Neural cell (in vitro differentiated cells): ENCODE results near the gene EPHA1.

Experiments used
- EP300 ChIP-seq: fragments of 450-650 bp; conservative IDR thresholded peaks from 2 replicates; pipeline ENCODE4 v1.6.1; 2014; ENCODE audit warnings: antibody characterized with exemption, mild to moderate bottlenecking, moderate library complexity; ENCODE audit not compliant: poor library complexity, severe bottlenecking
- EZH2 ChIP-seq: fragments of 200-600, 300-800 bp; shearing (Covaris generic), sonication (generic); IDR thresholded peaks from 2 replicates; pipeline ENCODE4 v1.6.1; 2014; ENCODE audit warnings: antibody characterized with exemption, low read length, borderline replicate concordance, mild to moderate bottlenecking; ENCODE audit not compliant: insufficient read depth, poor library complexity, severe bottlenecking
- MXI1 ChIP-seq: fragments of 450-650 bp; conservative IDR thresholded peaks from 2 replicates; pipeline ENCODE4 v1.6.1; 2014; ENCODE audit warnings: antibody characterized with exemption, mild to moderate bottlenecking; ENCODE audit not compliant: poor library complexity, severe bottlenecking
- POLR2AphosphoS5 ChIP-seq: IDR thresholded peaks from 2 replicates; pipeline ENCODE4 v1.6.1; 2012
- SMC3 ChIP-seq: fragments of 450-650 bp; conservative IDR thresholded peaks from 2 replicates; pipeline ENCODE4 v1.6.1; 2014; ENCODE audit warnings: antibody characterized with exemption, mild to moderate bottlenecking, moderate library complexity; ENCODE audit not compliant: poor library complexity
- TAF1 ChIP-seq: IDR thresholded peaks from 2 replicates; pipeline ENCODE4 v1.6.1; 2012; ENCODE audit warnings: low read depth
- TF ChIP-seq, protein P1 (sequence below): IDR thresholded peaks from 2 replicates; pipeline ENCODE4 v1.6.1; 2012; ENCODE audit warnings: borderline replicate concordance
- TF ChIP-seq, protein P2 (sequence below): fragments of 450-650 bp; IDR thresholded peaks from 2 replicates; pipeline ENCODE4 v1.5.1; 2014; ENCODE audit warnings: antibody characterized with exemption, mild to moderate bottlenecking, moderate library complexity; ENCODE audit not compliant: poor library complexity, severe bottlenecking

DNA sequence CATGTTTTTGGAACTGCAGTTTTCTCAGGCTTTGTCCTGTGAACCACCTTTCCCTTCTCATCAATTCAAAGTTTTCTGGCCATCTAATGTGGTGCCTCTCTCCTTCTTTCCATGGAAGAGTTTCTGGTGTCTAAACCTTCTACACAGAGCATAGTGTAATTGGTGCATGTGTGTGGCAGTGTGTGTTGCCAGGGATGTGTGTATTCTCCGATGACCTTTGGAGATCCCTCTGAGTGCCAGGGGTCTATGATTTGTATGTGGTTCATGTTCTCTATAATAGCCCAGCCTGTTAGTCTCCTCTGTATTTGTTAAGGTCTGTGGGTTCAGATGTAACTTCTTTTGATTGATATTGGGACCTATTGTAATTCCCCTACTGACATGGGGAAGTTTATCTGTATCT, 36.1 kb upstream of the EPHA1 start:
- TF ChIP-seq, protein P1, sequence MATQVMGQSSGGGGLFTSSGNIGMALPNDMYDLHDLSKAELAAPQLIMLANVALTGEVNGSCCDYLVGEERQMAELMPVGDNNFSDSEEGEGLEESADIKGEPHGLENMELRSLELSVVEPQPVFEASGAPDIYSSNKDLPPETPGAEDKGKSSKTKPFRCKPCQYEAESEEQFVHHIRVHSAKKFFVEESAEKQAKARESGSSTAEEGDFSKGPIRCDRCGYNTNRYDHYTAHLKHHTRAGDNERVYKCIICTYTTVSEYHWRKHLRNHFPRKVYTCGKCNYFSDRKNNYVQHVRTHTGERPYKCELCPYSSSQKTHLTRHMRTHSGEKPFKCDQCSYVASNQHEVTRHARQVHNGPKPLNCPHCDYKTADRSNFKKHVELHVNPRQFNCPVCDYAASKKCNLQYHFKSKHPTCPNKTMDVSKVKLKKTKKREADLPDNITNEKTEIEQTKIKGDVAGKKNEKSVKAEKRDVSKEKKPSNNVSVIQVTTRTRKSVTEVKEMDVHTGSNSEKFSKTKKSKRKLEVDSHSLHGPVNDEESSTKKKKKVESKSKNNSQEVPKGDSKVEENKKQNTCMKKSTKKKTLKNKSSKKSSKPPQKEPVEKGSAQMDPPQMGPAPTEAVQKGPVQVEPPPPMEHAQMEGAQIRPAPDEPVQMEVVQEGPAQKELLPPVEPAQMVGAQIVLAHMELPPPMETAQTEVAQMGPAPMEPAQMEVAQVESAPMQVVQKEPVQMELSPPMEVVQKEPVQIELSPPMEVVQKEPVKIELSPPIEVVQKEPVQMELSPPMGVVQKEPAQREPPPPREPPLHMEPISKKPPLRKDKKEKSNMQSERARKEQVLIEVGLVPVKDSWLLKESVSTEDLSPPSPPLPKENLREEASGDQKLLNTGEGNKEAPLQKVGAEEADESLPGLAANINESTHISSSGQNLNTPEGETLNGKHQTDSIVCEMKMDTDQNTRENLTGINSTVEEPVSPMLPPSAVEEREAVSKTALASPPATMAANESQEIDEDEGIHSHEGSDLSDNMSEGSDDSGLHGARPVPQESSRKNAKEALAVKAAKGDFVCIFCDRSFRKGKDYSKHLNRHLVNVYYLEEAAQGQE: no peak
- TF ChIP-seq EZH2 (no peak), TAF1 (no peak), EP300 (no peak), POLR2AphosphoS5 (no peak), SMC3 (no peak), MXI1 (no peak)
- TF ChIP-seq, protein P2, sequence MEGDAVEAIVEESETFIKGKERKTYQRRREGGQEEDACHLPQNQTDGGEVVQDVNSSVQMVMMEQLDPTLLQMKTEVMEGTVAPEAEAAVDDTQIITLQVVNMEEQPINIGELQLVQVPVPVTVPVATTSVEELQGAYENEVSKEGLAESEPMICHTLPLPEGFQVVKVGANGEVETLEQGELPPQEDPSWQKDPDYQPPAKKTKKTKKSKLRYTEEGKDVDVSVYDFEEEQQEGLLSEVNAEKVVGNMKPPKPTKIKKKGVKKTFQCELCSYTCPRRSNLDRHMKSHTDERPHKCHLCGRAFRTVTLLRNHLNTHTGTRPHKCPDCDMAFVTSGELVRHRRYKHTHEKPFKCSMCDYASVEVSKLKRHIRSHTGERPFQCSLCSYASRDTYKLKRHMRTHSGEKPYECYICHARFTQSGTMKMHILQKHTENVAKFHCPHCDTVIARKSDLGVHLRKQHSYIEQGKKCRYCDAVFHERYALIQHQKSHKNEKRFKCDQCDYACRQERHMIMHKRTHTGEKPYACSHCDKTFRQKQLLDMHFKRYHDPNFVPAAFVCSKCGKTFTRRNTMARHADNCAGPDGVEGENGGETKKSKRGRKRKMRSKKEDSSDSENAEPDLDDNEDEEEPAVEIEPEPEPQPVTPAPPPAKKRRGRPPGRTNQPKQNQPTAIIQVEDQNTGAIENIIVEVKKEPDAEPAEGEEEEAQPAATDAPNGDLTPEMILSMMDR: no peak
